ENCODE results near the gene RPL5. TPM values are rescaled to one million over a fixed set of nuclear protein-coding genes. Genes with fewer than 3 reads are reported as not detected.

RPL5 gene
- polyA plus RNA-seq, 1 donor (not counting 4 experiments of a cell fraction or from before 2014, with no cell fraction given): 2,236 TPM

DNA sequence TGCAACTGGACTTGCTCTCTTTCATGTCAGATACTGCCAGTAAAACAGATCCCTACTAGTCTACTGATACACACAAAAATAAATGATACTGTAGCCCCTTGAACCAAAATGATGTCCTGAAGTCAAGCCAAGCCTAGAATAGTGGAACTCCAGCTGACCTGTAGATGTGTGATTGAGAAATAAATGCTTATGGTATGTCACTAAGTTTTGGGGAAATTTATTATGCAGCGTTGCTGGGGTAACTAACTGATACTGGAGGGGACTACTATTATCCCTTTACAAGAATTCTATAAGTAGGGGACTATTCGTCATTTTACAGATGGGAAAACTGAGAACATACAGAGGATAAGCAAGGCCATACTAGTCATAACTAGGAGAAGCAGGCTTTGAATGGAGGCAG is 55.6 kb downstream of the RPL5 start:
- no peaks in the 10 kb centered on the region for H3K27me3 ChIP-seq (ENCODE audit: control insufficient read depth, extremely low read depth, insufficient read depth, low read length)
- dilution Hi-C loops (cut with MboI; ENCODE audit: extremely low pct_ligation_motif_present, low sequenced_read_pairs): no loop called here
- no peak overlapping the region for H3K27ac ChIP-seq (ENCODE audit: control insufficient read depth, insufficient read depth, low read length)
- TF ChIP-seq EZH2 (IDR thresholded peaks at IDR 0.05; ENCODE audit: low read length) (no peak), CTCF (optimal IDR thresholded peaks at IDR 0.05 in 1 of 3, IDR thresholded peaks at IDR 0.05 in 1 of 3, conservative IDR thresholded peaks at IDR 0.05 in 1 of 3; ENCODE audit: extremely low read depth in 1 of 3, insufficient read depth in 2 of 3, low read length in 3 of 3) (no peak)
- DNase-seq (ENCODE audit: low read depth, low spot score) (no peak), FAIRE-seq (no peak)
- H2AFZ ChIP-seq (ENCODE audit: control insufficient read depth, low read length): no peak overlapping the region
- no peak overlapping the region for H3K4me3 ChIP-seq (ENCODE audit: control insufficient read depth in 2 of 3, extremely low read depth in 1 of 3, insufficient read depth in 2 of 3, low read depth in 1 of 3, low read length in 3 of 3)
- H3K9me3 ChIP-seq (ENCODE audit: control insufficient read depth, low read depth, low read length): peaks cover 1% of the 10 kb centered on the region
- no peak overlapping the region for H3K9ac ChIP-seq (ENCODE audit: control insufficient read depth, extremely low read depth, insufficient read depth, low read length)
- H3K36me3 ChIP-seq (ENCODE audit: control insufficient read depth in 2 of 2, extremely low read depth in 1 of 2, insufficient read depth in 2 of 2, low read length in 2 of 2): no peaks in the 10 kb centered on the region
- H3K9me1 ChIP-seq (ENCODE audit: control insufficient read depth, extremely low read depth, insufficient read depth, low read length): no peaks in the 10 kb centered on the region
- H3K79me2 ChIP-seq (ENCODE audit: control insufficient read depth, insufficient read depth, low read length): no peaks in the 10 kb centered on the region
- no peak overlapping the region for H3K4me2 ChIP-seq (ENCODE audit: control insufficient read depth, extremely low read depth, insufficient read depth, low read depth, low read length)
- H4K20me1 ChIP-seq (ENCODE audit: control insufficient read depth, extremely low read depth, insufficient read depth, low read length): no peaks in the 10 kb centered on the region
- H3K4me1 ChIP-seq (ENCODE audit: control insufficient read depth, extremely low read depth, insufficient read depth, low read length): peaks cover 9% of the 10 kb centered on the region

Small RNA genes within 50 kb of the gene (small RNA-seq; reads per million reads assigned to genes)
- 0 reads per million in 3 experiments for gene RF00432 (ENCODE audit: insufficient read length in 3 of 3, low read depth in 3 of 3, low replicate concordance in 1 of 3)
- 8.8 to 464 (median 25.0) reads per million in 3 experiments for gene SNORA66 (ENCODE audit: insufficient read length in 3 of 3, low read depth in 3 of 3, low replicate concordance in 1 of 3)
- 0 reads per million in 3 experiments for gene SNORD21 (ENCODE audit: insufficient read length in 3 of 3, low read depth in 3 of 3, low replicate concordance in 1 of 3)

Other genes starting within 250 kb of the RPL5 start
- 11.2 to 25.4 TPM (median 23.2 TPM) in 3 replicates for gene EVI5, start 46.9 kb upstream of the RPL5 start, polyA plus RNA-seq
- 18.6 to 22.0 TPM (median 19.4 TPM) in 3 replicates for gene DIPK1A, start 129.4 kb downstream of the RPL5 start, polyA plus RNA-seq
- 15.9 to 24.8 TPM (median 19.6 TPM) in 3 replicates for gene MTF2, start 247.2 kb downstream of the RPL5 start, polyA plus RNA-seq

All from keratinocyte (primary cell).